K562 (cell line): ENCODE results near the gene NEK2. TPM values are rescaled to one million over a fixed set of nuclear protein-coding genes. Genes with fewer than 3 reads are reported as not detected.

Experiments
- ATAC-seq: fragments of 200-7000 bp; cut with Tn5 transposase; 3 replicates; pipeline ENCODE4 v1.9.1; 2020; ENCODE audit warnings: moderate library complexity
- BruUV-seq: library from RNA; stranded (reverse); fragments of 400-500 nt; replicated peaks from 2 replicates; lab custom pipeline; 2021; lab: Mats Ljungman, UMichigan
- CTCF ChIA-PET: fragments of 300-600 bp; formaldehyde crosslinking; extraction: SDS; loops from one replicate; lab custom pipeline; 2021; ENCODE audit warnings: low intra/inter-chr PET ratio; lab: Yijun Ruan, JAX
- POLR2A ChIA-PET: fragments of 300-600, 350-650 bp; sonication (Branson Sonifier 250); formaldehyde crosslinking; extraction: SDS; loops from one replicate; lab custom pipeline; 2021; ENCODE audit warnings: antibody characterized with exemption, inconsistent platforms; lab: Yijun Ruan, JAX
- DNase-seq, 4 experiments: peaks; one replicate each; pipeline versions ENCODE4 v3.0.0 to v3.0.0-alpha.2; 2011 to 2018; ENCODE audit warnings: low spot score in 3 of 4, mixed read lengths in 3 of 4; ENCODE audit errors: extremely low read depth in 1 of 4
- FAIRE-seq: peaks from 2 replicates; lab custom pipeline; 2011; peaks lifted over from hg19 to GRCh38; lab: Jason Lieb, UNC
- H2AFZ ChIP-seq: 2 replicates; pipeline ENCODE4 v1.6.0; 2011; ENCODE audit warnings: low read depth, low read length, control low read depth, inconsistent platforms
- H3K27ac ChIP-seq: fragments of 200-600 bp; 3 replicates; pipeline ENCODE4 v1.8.0; 2011; ENCODE audit warnings: low read depth, mild to moderate bottlenecking, control low read depth, inconsistent platforms, low read length, moderate library complexity, mixed read lengths; ENCODE audit errors: extremely low read depth
- H3K27me3 ChIP-seq, 2 experiments: fragments of 300-600 bp in 1 of 2; 2 replicates in 1 of 2; 3 replicates in 1 of 2; pipeline versions ENCODE4 v1.6.0 to v1.8.0; 2011; ENCODE audit warnings: inconsistent platforms in 2 of 2, low read length in 2 of 2, mild to moderate bottlenecking in 1 of 2, mixed read lengths in 1 of 2, moderate library complexity in 1 of 2; ENCODE audit not compliant: control insufficient read depth in 2 of 2, insufficient read depth in 2 of 2
- H3K36me3 ChIP-seq: fragments of 300-600 bp; 3 replicates; pipeline ENCODE4 v1.8.0; 2011; ENCODE audit warnings: mild to moderate bottlenecking, low read length, inconsistent platforms; ENCODE audit not compliant: control insufficient read depth, insufficient read depth
- H3K4me1 ChIP-seq, 2 experiments: fragments of 200-600 bp in 1 of 2; replicated peaks in 1 of 2; 2 replicates in 1 of 2; 3 replicates in 1 of 2; pipeline versions ENCODE4 v1.5.1 to v1.8.0; 2011; ENCODE audit warnings: inconsistent platforms in 2 of 2, low read length in 2 of 2, mild to moderate bottlenecking in 1 of 2, mixed read lengths in 1 of 2, moderate library complexity in 1 of 2; ENCODE audit not compliant: control insufficient read depth in 2 of 2, insufficient read depth in 2 of 2
- H3K4me2 ChIP-seq: 2 replicates; pipeline ENCODE4 v1.6.1; 2011; ENCODE audit warnings: low read length, control low read depth, inconsistent platforms, mixed read lengths; ENCODE audit not compliant: insufficient read depth
- H3K4me3 ChIP-seq: fragments of 200-600 bp; sonication (generic), shearing (Covaris generic); 2 replicates; pipeline ENCODE4 v1.5.1; 2016; ENCODE audit warnings: control low read depth, inconsistent platforms
- H3K79me2 ChIP-seq: fragments of 200-600 bp; 3 replicates; pipeline ENCODE4 v1.8.0; 2011; ENCODE audit warnings: low read length, inconsistent platforms; ENCODE audit not compliant: control insufficient read depth, insufficient read depth
- H3K9ac ChIP-seq, 2 experiments: 2 replicates each; pipeline versions ENCODE4 v1.6.0 to v1.6.1; 2011; ENCODE audit warnings: low read depth in 2 of 2, low read length in 2 of 2, control low read depth in 1 of 2, inconsistent platforms in 1 of 2, mild to moderate bottlenecking in 1 of 2, mixed read lengths in 1 of 2; ENCODE audit not compliant: insufficient read depth in 1 of 2
- H3K9me1 ChIP-seq: one replicate; pipeline ENCODE4 v1.6.0; 2011; ENCODE audit warnings: inconsistent platforms, mild to moderate bottlenecking, low read length, moderate library complexity; ENCODE audit not compliant: control insufficient read depth, insufficient read depth
- H3K9me3 ChIP-seq: replicated peaks from 2 replicates; pipeline ENCODE4 v1.5.1; 2011; ENCODE audit warnings: low read depth, low read length, inconsistent platforms; ENCODE audit not compliant: control insufficient read depth, insufficient read depth
- H4K20me1 ChIP-seq: replicated peaks from 2 replicates; pipeline ENCODE4 v1.6.1; 2011; ENCODE audit warnings: low read length, inconsistent platforms, mixed read lengths; ENCODE audit not compliant: control insufficient read depth, insufficient read depth
- CUX1 ChIP-seq: fragments of 200-800 bp; sonication (Bioruptor generic); IDR thresholded peaks from 2 replicates; pipeline ENCODE4 v1.6.1; 2016; ENCODE audit warnings: missing genetic modification characterization, missing compliant biosample characterization
- E2F3 ChIP-seq: fragments of 250-450 bp; sonication (Bioruptor Pico); IDR thresholded peaks from 2 replicates; pipeline ENCODE4 v1.4.0; 2020; ENCODE audit warnings: mild to moderate bottlenecking
- IRF2 ChIP-seq: sonication (generic); formaldehyde crosslinking; IDR thresholded peaks from 2 replicates; pipeline ENCODE4 v1.8.1; 2022; ENCODE audit warnings: mild to moderate bottlenecking, missing genetic modification reagents
- SLC30A9 ChIP-seq: fragments of 250-450 bp; sonication (Bioruptor Pico); IDR thresholded peaks from 2 replicates; pipeline ENCODE4 v1.8.0; 2022; ENCODE audit warnings: mild to moderate bottlenecking, moderate library complexity
- ZNF282 ChIP-seq: sonication (generic); formaldehyde crosslinking; IDR thresholded peaks from 2 replicates; pipeline ENCODE4 v1.8.1; 2023; ENCODE audit warnings: missing genetic modification reagents
- ZNF395 ChIP-seq: fragments of 200-800 bp; sonication (Bioruptor generic); IDR thresholded peaks from 2 replicates; pipeline ENCODE4 v1.6.1; 2017; ENCODE audit warnings: missing genetic modification characterization, missing compliant biosample characterization
- ZNF445 ChIP-seq: fragments of 250-450 bp; sonication (Bioruptor Pico); IDR thresholded peaks from 2 replicates; pipeline ENCODE4 v1.4.0; 2020; ENCODE audit warnings: low read depth, mild to moderate bottlenecking, moderate library complexity
- WGBS: fragments of 100-300 bp; shearing (Covaris generic); methylation state at CpG from one replicate; pipeline ENCODE4 v1.1.6; 2016; ENCODE audit warnings: low coverage, mixed read lengths; ENCODE audit not compliant: insufficient coverage; ENCODE audit errors: missing lambda C conversion rate; 5-methylcytosine and 5-hydroxymethylcytosine counted together
- in situ Hi-C: fragments of 300-500 bp; cut with MboI; formaldehyde crosslinking; loops from 4 replicates; pipeline ENCODE4 v1.15.0; 2018; ENCODE audit warnings: inconsistent platforms, mixed read lengths
- intact Hi-C: fragments of 100-400 bp; cut with micrococcal nuclease; formaldehyde crosslinking; loops from 2 replicates; pipeline ENCODE4 v1.14.2; 2022
- polyA plus RNA-seq, 8 experiments: library from polyadenylated mRNA; depleted of rRNA in 4 of 8; stranded (reverse) in 5 of 8; unstranded in 3 of 8; fragments of >200 nt; fragmentation: Nextera tagmentation in 2 of 8; fragmentation: Illumina TruSeq in 1 of 8; extraction: Ambion mirVana in 2 of 8; extraction: Trizol in 1 of 8; gene quantifications; 2 replicates each; pipeline versions ENCODE4 v1.2.1 to v1.2.3, GENCODE V29; 2011 to 2014; ENCODE audit warnings: inconsistent platforms in 1 of 8, missing spikeins in 1 of 8
- total RNA-seq, 7 experiments: library from RNA; depleted of rRNA in 6 of 7; stranded (reverse); fragments of >200 nt in 6 of 7; fragmentation: Illumina TruSeq in 2 of 7; extraction: Trizol in 2 of 7; gene quantifications; 2 replicates each; pipeline versions ENCODE4 v1.2.1 to v1.2.3, GENCODE V29; 2011 to 2021; ENCODE audit warnings: low replicate concordance in 1 of 7

Gene NEK2
- total and polyA plus RNA-seq, 9 of the 15 experiments (the other 6 are each of a cell fraction or from before 2014, with no cell fraction given): 30.0 to 74.7 (median 66.4) TPM

- Histone ChIP-seq H3K9me3 (no peaks in the 10 kb centered on the region), H3K4me2 (no peak overlapping the region), H3K9me1 (no peaks in the 10 kb centered on the region), H3K79me2 (no peaks in the 10 kb centered on the region), H3K27ac (no peak overlapping the region), H3K4me3 (no peak overlapping the region), H4K20me1 (no peaks in the 10 kb centered on the region), H3K27me3 (no peaks in the 10 kb centered on the region), H3K4me1 (peaks cover 9 to 10% of the 10 kb centered on the region in 2 experiments; a peak in 3 of 5 replicates), H3K36me3 (no peaks in the 10 kb centered on the region), H3K9ac (no peak overlapping the region), H2AFZ (no peak overlapping the region)
- ATAC-seq (no peak), FAIRE-seq (no peak), DNase-seq (no peak)
- no peak for TF ChIP-seq E2F3 (CRISPR knock-in tag)
- TF ChIP-seq SLC30A9 (CRISPR knock-in tag): no peak
- no peak for TF ChIP-seq ZNF445 (CRISPR knock-in tag)
- TF ChIP-seq ZNF282: no peak
- BruUV-seq: no TSS peak
- POLR2A ChIA-PET: interaction anchor here (1.0 to 3.4 kb wide), 3 partner anchors 10 to 31 kb away, joined by 3 to 19 read pairs (median 10); no protein-coding TSS in a partner anchor
- in situ Hi-C loops: no loop called here
- intact Hi-C loops: no loop called here
- WGBS: 72% methylated on average over 11 of the region's 11 CpGs
- CTCF ChIA-PET: no interaction called here
Measured at GRCh38 chr1:211641044-211641800, 34.2 kb downstream of the NEK2 start.

- no peak overlapping the region for H3K9ac ChIP-seq
- ChIA-PET POLR2A (interaction anchor here (0.8 to 1.5 kb wide), 2 partner anchors 9 to 14 kb away, joined by 3 to 10 read pairs; no protein-coding TSS in a partner anchor), CTCF (no interaction called here)
- ATAC-seq (no peak), DNase-seq (no peak), FAIRE-seq (no peak)
- H3K9me3 ChIP-seq: no peaks in the 10 kb centered on the region
- no peaks in the 10 kb centered on the region for H3K79me2 ChIP-seq
- no peaks in the 10 kb centered on the region for H4K20me1 ChIP-seq
- no peak overlapping the region for H3K4me2 ChIP-seq
- in situ Hi-C loops: no loop called here
- WGBS: 50% methylated on average over 1 of the region's 1 CpG
- intact Hi-C loops: no loop called here
- no peaks in the 10 kb centered on the region for H3K36me3 ChIP-seq
- H3K4me1 ChIP-seq: peaks cover 9 to 10% of the 10 kb centered on the region in 2 experiments; a peak in 3 of 5 replicates
- no TSS peak for BruUV-seq
- H3K9me1 ChIP-seq: no peaks in the 10 kb centered on the region
- H2AFZ ChIP-seq: no peak overlapping the region
- no peak overlapping the region for H3K4me3 ChIP-seq
- no peak overlapping the region for H3K27ac ChIP-seq
- H3K27me3 ChIP-seq: no peaks in the 10 kb centered on the region
- no peak for TF ChIP-seq ZNF395 (CRISPR knock-in tag)
- TF ChIP-seq CUX1 (CRISPR knock-in tag): no peak
- no peak for TF ChIP-seq IRF2
Measured at GRCh38 chr1:211640301-211640630, 35.2 kb downstream of the NEK2 start.
